ENCODE measurements around the gene KRT34.
"Not testable (repeated sequence)": the region's sequence is repeated elsewhere in the genome, so short reads cannot be mapped to it uniquely, and the experiment has no call there.

KRT34 gene

GRCh38 chr17:41366070-41366469 lies 16.0 kb downstream of the KRT34 start:
- DNase-seq, result no peak

GRCh38 chr17:41363881-41364280 lies 18.2 kb downstream of the KRT34 start:
- DNase-seq, result no peak

GRCh38 chr17:41360296-41360995 lies 21.7 kb downstream of the KRT34 start:
- DNase-seq, result no peak

- no peak for DNase-seq
Measured at GRCh38 chr17:41354536-41354935, 27.6 kb downstream of the KRT34 start.

- no peak for DNase-seq
Measured at GRCh38 chr17:41352597-41353366, 29.3 kb downstream of the KRT34 start.

GRCh38 chr17:41351177-41351576 lies 30.9 kb downstream of the KRT34 start:
- DNase-seq, result no peak

GRCh38 chr17:41350381-41350878 lies 31.7 kb downstream of the KRT34 start, which contains the start of gene KRT33A:
Gene KRT33A (minus strand): TSS chr17:41350828. CDS start chr17:41350767, 61 bp downstream.
- DNase-seq, result not testable (repeated sequence)

- DNase-seq, result no peak
Measured at GRCh38 chr17:41347869-41348760, 34.0 kb downstream of the KRT34 start.

- not testable (repeated sequence) for DNase-seq
Measured at GRCh38 chr17:41346421-41346820, 35.7 kb downstream of the KRT34 start.

- no peak for DNase-seq
Measured at GRCh38 chr17:41345992-41346391, 36.1 kb downstream of the KRT34 start.

- DNase-seq, result peak; percentile 26
Measured at GRCh38 chr17:41343029-41343428, 39.1 kb downstream of the KRT34 start.

- no peak for DNase-seq
Measured at GRCh38 chr17:41340934-41341861, 40.9 kb downstream of the KRT34 start.

- peak; percentile 47 for DNase-seq
Measured at GRCh38 chr17:41340494-41340893, 41.6 kb downstream of the KRT34 start.

GRCh38 chr17:41339571-41340172 lies 42.4 kb downstream of the KRT34 start:
- DNase-seq, result no peak

- peak; percentile 6 for DNase-seq
Measured at GRCh38 chr17:41338961-41339485, 43.1 kb downstream of the KRT34 start.

GRCh38 chr17:41335747-41336146 lies 46.4 kb downstream of the KRT34 start:
- DNase-seq, result no peak

GRCh38 chr17:41334385-41335305 lies 47.5 kb downstream of the KRT34 start:
- no peak for DNase-seq

GRCh38 chr17:41333836-41334235 lies 48.3 kb downstream of the KRT34 start:
- no peak for DNase-seq

- DNase-seq, result no peak
Measured at GRCh38 chr17:41333098-41333497, 49.0 kb downstream of the KRT34 start.
